GM12875 (cell line): ENCODE measurements around the gene SPATA12.

Source experiments
- H3K4me3 ChIP-seq: one replicate; pipeline ENCODE4 v1.5.1; 2011; ENCODE audit warnings: low read depth, low read length, control low read depth
- TF ChIP-seq, protein P1 (sequence below): IDR thresholded peaks from 2 replicates; pipeline ENCODE4 v1.5.1; 2011; ENCODE audit warnings: low read depth, mild to moderate bottlenecking, control low read depth, inconsistent platforms, low read length, moderate library complexity, borderline replicate concordance; ENCODE audit not compliant: insufficient read depth

SPATA12 gene

DNA sequence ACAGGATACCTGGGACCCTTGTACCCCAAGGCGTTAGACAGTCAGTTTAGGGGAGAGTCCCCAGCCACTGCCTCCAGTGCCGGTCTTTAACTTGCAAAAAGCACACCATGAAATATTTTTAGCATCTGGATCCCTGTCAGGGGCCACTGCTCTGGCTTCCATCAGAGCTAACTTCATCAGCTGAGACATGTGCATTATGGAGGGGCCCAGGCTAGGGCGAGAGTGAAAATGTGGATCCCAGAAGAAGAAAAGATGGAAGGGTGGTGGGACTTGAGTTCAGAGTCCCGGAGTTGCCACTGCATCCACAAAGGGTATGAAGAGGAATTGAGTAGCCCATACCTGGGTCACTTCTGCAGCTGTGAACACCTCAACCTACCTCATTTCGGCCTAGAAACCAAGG, 23.5 kb upstream of the SPATA12 start:
- H3K4me3 ChIP-seq = no peak overlapping the region
- TF ChIP-seq, protein P1, sequence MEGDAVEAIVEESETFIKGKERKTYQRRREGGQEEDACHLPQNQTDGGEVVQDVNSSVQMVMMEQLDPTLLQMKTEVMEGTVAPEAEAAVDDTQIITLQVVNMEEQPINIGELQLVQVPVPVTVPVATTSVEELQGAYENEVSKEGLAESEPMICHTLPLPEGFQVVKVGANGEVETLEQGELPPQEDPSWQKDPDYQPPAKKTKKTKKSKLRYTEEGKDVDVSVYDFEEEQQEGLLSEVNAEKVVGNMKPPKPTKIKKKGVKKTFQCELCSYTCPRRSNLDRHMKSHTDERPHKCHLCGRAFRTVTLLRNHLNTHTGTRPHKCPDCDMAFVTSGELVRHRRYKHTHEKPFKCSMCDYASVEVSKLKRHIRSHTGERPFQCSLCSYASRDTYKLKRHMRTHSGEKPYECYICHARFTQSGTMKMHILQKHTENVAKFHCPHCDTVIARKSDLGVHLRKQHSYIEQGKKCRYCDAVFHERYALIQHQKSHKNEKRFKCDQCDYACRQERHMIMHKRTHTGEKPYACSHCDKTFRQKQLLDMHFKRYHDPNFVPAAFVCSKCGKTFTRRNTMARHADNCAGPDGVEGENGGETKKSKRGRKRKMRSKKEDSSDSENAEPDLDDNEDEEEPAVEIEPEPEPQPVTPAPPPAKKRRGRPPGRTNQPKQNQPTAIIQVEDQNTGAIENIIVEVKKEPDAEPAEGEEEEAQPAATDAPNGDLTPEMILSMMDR = no peak

DNA sequence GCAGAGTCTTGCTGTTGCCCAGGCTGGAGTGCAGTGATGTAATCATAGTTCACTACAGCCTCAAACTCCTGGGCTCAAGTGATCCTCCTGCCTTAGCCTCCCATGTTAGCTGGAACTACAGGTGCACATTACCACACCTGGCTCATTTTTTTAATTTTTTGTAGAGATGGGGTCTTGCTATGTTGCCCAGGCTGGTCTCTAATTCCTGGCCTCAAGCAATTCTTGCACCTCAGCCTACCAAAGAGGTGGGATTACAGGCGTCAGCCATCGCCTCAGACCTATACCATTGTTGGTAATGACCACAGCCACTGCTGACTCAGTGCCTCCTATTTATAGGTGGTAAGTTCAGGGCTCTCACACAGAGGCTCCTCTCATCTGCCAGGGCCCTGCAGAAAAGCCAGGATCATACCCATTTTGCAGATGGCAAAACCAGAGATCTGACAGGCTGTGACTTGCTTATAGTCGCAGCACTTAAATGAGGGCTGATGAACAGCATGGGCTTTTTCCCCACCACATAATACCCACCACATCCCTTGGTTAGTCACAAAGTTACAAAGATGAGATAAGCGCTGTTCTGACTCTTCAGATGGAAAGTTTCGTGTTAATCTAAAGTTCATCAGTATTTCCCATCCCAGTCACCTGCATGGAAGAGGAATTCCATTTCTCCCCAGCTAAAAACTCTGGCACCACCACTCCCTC, 21.8 kb upstream of the SPATA12 start:
- TF ChIP-seq, protein P1 = no peak
- H3K4me3 ChIP-seq = no peak overlapping the region

DNA sequence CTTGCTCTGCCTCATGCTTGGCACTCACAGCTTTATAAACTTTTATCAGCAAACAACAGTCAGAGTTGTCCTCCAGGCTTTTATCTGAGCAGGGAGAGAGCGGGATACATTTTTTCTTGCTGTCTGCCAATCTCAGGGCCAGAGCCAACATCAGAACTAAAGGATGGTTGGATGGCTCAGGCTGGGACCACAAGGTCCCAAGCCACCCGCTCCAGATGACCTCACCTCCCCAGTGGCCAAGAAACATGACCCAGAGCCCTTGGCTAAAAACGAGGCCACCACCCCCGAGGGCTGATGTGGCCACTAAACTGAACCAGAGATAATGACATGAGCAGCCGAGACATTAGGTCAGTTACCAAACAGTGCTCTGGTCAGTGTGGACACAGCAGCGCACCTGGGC, 18.8 kb upstream of the SPATA12 start:
- TF ChIP-seq, protein P1 = no peak
- H3K4me3 ChIP-seq = no peak overlapping the region

DNA sequence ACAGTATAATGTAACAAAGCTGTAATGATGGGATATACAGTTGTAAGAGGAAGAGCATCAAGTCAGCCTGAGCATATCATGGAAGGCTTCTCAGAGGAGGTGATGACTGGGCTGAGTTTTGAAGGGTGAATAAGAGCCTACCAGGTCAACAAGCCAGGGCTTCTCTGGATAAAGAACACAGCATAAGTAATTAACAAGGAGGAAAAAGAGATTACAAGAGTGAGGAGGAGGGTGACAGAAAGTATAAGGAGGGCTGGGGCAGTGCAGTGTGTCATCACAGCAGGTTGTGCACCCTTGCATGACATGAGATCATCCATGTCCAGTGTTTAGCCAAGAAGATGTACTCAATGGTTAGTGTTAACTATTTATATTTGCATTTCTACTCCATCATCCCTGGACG, 16.9 kb upstream of the SPATA12 start:
- TF ChIP-seq, protein P1 = no peak
- H3K4me3 ChIP-seq = no peak overlapping the region

DNA sequence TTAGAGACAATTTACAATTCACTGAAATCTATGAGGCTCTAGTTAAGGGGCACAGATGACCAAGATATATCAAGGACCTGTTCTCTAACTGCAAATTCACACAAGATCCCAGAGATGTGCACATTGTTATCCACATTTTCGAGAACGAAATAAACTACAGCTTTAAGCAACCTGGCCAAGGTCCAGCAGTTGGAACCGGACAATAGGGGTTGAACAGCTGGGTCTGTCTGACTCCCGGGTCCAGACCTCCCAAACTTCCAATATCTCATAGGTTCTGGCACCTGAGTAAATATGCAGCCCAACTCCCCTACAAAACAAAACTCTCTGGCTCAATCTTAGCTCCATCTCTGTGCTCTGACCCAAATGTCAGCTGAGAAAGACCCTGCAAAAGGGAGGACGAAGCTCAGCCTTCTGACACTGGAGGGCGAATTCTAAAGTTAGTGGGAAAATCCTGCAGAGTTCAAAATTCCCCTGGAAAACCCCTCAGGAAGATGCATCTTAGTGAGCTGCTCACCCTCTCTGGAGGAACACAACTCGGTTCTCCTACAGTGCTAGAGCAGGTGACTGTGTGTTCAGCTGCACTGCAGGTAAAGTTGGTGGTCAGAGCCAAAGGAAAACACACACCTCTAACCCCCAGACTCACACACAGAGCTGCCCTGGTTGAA, 14.2 kb upstream of the SPATA12 start:
- no peak overlapping the region for H3K4me3 ChIP-seq
- TF ChIP-seq, protein P1 = no peak

DNA sequence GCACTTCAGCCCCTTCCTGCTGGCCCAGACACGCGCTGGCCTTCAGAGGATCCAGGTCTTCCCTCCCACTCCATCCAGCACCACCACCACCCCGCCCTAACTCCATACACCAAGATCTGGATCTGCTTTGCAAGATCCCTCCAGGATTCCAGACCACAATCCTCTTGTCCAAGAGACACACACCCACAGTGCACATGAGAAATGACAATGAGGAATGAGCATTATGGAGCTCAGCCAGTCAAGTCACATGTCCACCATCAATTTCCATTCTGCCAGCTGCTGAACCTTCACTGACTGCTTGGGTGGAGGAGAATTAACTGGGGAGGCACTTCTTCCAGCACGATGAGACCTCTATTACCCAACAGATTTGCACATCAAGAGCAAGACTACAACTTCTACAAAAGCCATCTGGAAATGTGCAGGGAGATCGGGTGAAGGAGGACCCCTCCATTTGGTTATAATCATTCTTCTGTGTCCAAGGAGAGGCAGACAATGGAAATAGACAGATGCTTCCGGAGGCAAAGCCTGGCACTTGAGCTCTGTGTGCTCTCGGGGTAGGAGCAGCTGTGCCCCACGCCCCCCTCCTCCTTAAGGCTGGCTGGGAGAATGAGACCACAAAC, 12.3 kb upstream of the SPATA12 start:
- no peak overlapping the region for H3K4me3 ChIP-seq
- TF ChIP-seq, protein P1 = no peak
